Adipose tissue (tissue), 3 donors: ENCODE measurements around the gene IMP4. TPM values are rescaled to one million over a fixed set of nuclear protein-coding genes. Genes with fewer than 3 reads are reported as not detected.

Experiments used
- H3K27ac ChIP-seq: one replicate; pipeline ENCODE4 v1.5.1; 2013; ENCODE audit warnings: low read depth, low read length
- WGBS, 3 donors: extraction: QIAGEN DNeasy Blood & Tissue Kit; methylation state at CpG; one replicate each; pipeline ENCODE4 v1.1.7; 2013; 5-methylcytosine and 5-hydroxymethylcytosine counted together
- polyA plus RNA-seq, 3 donors: library from polyadenylated mRNA; stranded (reverse); fragments of 200-250 nt; gene quantifications; one replicate each; pipeline ENCODE4 v1.2.3, GENCODE V29; 2013
- donor health status: healthy with polysubstance abuse.
- donor health status: Bipolar disorder and iron deficiency.
- donor health status: healthy.

The IMP4 gene
- polyA plus RNA-seq, 3 donors, result 56.0 to 151 (median 126) TPM

DNA sequence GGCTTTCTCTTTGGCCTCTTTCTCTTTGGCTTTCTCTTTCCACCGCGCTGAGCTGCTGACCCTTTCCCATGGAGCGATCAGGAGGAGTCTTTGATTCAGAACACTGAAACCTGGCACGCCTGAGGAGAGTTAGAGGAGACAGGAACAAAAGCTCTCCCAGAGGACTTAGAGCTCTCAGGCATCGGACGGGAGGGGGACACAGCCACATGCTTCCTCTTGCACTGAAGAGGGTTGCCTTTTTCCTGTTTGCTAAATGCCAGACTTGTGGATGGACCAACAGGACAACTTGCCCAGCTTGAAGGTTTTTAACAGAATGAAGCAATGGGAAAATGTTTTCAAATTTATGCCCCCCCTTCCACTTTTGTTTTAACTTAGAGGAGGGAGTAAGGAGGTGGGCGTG is 9.5 kb downstream of the IMP4 start:
- H3K27ac ChIP-seq, result no peak overlapping the region
- 39 to 79% (median 42%) methylated on average over 7 of the region's 7 CpGs for WGBS, 3 donors

GRCh38 chr2:130353291-130354138 is 10.8 kb downstream of the IMP4 start:
- H3K27ac ChIP-seq, result peak overlapping the region; percentile 6
- WGBS, 3 donors, result 68 to 94% (median 90%) methylated on average over 7 of the region's 7 CpGs

- H3K27ac ChIP-seq, result peak overlapping the region; percentile 6
- WGBS, 3 donors, result 44 to 68% (median 56%) methylated on average over 1 of the region's 1 CpG
Measured at GRCh38 chr2:130354139-130354428, 11.4 kb downstream of the IMP4 start.

GRCh38 chr2:130355172-130355577 is 12.5 kb downstream of the IMP4 start:
- peak overlapping the region; percentile 81 for H3K27ac ChIP-seq
- 6 to 15% (median 13%) methylated on average over 18 to 21 of the region's 21 CpGs for WGBS, 3 donors

DNA sequence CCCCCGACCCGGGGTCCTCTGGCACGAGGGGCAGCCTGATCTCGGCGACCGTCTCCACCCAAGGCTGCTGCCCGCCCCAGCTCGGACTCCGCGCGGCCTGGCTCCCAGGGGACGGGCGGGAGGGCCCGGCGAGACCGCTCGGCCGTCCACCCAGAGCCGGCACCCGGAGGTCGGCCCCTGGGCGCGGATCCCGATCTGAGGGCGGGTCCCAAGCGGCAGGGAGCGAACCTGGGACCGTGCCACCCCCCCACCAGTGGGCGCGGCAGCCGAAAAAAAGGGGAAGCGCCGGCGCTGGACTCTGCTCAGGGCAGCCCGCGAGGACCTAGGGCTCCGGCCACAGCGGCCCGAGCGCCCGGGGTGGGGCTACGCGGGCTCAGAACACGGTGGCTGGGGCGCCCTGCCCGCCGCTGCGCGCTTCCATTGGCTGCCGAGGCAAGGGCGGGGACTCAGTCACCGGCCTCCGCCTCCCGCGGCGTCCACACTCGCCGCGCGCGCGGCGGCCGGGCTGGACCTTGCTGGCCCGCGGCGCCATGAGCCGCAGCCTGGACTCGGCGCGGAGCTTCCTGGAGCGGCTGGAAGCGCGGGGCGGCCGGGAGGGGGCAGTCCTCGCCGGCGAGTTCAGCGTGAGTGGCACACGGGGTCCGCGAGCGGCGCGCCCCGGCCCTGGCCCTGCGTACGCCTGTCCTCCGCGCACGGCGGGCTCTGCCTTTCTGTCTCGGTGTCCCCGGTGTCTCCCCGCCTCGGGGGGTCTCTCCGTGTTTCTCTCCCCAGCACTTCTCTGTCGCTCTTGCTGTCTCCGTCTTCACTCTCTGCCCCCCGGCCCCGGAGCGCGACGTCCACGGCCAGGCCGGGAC is 13.1 kb downstream of the IMP4 start, which contains the start of gene PTPN18:
PTPN18 (plus strand) TSS at position 479 of the 854 bp plus-strand sequence; CDS start at position 531, 52 bp downstream.
- 0 to 1% (median 0%) methylated on average over 86 to 107 of the region's 107 CpGs for WGBS, 3 donors
- H3K27ac ChIP-seq, result peak within 1 kb of the TSS; percentile 81

GRCh38 chr2:130357864-130358263 is 15.2 kb downstream of the IMP4 start:
- H3K27ac ChIP-seq, result no peak overlapping the region
- 96 to 99% (median 97%) methylated on average over 7 of the region's 7 CpGs for WGBS, 3 donors

DNA sequence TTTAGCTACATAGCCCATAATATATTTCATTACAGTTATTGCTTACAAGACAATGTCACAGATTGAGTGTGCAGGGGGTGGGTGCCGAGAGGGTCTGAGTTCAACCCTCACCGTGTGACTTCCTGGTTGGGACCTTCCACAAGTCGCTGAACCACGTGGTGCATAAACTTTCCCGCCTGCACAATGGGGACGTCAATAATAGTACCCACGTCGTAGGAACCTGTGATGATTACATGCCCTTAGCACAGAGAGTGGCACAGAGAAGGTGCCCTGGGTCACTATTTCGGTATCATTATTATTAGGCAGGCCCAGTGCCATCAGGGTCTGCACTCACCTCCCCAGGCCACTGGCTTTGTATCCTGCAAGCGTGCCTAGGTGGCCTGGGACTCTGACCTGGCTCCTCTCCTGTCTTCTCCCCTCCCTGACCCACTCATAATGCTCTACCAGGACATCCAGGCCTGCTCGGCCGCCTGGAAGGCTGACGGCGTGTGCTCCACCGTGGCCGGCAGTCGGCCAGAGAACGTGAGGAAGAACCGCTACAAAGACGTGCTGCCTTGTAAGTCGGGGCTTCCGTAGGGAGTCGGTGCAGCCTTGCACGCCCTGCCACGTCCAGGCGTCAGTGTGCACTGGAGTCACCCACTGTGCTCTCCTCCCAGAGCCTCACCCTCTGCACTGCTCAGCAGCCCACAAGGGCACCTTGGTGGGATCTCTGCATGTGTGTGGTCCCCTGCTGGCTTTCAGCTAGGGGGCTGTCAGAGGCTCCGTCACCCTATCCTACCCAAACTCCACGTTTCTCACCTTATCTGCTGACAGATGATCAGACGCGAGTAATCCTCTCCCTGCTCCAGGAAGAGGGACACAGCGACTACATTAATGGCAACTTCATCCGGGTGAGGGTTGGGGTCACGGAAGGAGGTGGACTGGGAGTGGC is 16.0 kb downstream of the IMP4 start:
- 93 to 95% (median 95%) methylated on average over 33 of the region's 33 CpGs for WGBS, 3 donors
- no peak overlapping the region for H3K27ac ChIP-seq

- WGBS, 3 donors, result 82 to 95% (median 87%) methylated on average over 5 of the region's 5 CpGs
- H3K27ac ChIP-seq, result no peak overlapping the region
Measured at GRCh38 chr2:130359466-130359865, 16.8 kb downstream of the IMP4 start.

GRCh38 chr2:130363479-130363878 is 20.8 kb downstream of the IMP4 start:
- no peak overlapping the region for H3K27ac ChIP-seq

GRCh38 chr2:130365075-130365474 is 22.4 kb downstream of the IMP4 start:
- no peak overlapping the region for H3K27ac ChIP-seq
- WGBS, 3 donors, result 80 to 92% (median 89%) methylated on average over 2 of the region's 2 CpGs

DNA sequence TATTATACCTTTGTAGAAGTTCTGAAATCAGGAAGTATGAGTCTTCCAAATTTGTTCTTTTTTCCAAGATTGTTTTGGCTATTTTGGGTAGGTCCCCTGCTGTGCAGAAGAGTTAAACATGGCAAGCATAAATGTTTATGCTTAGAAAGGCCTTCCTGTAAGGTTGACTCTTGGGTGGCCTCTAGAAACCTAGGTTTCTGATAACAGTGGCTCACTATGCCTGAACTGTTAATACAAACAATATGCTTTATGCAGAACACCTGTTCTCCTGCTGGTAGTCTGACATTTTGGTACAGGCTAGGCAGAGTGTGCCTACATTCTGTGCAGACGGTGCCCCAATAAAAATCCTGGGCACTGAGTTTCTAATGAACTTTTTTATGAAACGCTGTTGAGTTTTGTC is 23.3 kb downstream of the IMP4 start:
- H3K27ac ChIP-seq, result no peak overlapping the region
- WGBS, 3 donors, result 81 to 87% (median 85%) methylated on average over 2 of the region's 2 CpGs

DNA sequence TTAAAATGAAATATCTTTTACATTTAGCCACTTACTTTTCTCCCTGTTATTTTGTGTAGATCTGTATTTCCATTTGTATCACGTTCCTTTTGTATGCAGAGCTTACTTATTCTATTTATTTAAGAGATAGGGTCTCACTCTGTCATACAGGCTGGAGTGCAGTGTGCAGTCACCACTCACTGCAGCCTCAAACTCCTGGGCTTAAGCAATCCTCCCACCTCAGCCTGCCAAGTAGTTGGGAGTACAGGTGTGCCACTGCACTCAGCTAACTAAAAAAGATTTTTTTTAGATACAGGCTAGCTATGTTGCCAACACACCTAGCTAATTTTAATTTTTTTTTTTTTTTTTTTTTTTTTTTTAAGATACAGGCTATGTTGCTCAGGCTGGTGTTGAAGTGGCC is 24.0 kb downstream of the IMP4 start:
- 32 to 79% (median 74%) methylated on average over 1 of the region's 1 CpG for WGBS, 3 donors
- no peak overlapping the region for H3K27ac ChIP-seq

DNA sequence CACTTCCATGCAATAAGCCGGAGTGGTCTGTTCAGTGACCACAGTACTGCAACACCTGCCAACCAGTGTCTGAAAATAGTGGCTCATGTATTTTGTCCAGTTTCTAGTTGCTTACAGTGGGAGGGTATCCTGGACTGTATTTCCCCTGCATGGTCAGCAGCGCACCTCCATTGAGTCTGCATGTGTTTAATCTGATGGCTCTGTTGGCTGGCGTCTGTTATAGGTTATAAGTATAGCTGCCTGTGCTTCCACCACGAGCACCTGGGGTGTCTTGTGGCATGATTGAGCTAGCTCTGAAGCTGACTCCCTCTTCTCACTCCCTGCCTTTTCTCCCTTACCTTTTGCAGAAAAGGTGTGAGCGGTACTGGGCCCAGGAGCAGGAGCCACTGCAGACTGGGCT is 26.1 kb downstream of the IMP4 start:
- no peak overlapping the region for H3K27ac ChIP-seq
- 91 to 95% (median 95%) methylated on average over 5 of the region's 5 CpGs for whole genome bisulfite sequencing, 3 donors

- H3K27ac ChIP-seq, result no peak overlapping the region
Measured at GRCh38 chr2:130369311-130369964, 26.7 kb downstream of the IMP4 start.

DNA sequence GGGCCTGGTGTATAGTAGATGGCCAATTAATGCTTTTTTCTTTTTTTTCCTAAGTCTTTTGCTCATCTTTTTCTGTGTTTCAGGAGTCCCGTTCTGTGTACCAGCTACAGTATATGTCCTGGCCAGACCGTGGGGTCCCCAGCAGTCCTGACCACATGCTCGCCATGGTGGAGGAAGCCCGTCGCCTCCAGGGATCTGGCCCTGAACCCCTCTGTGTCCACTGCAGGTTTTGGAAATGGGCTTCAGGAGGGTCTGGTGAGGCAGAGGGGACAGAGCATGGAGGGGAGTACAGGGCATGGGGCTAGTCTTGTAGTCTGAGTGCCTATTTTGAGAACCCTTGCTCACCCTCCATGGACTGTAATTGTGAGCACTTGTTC is 27.3 kb downstream of the IMP4 start:
- no peak overlapping the region for H3K27ac ChIP-seq
- 92 to 93% (median 93%) methylated on average over 5 of the region's 5 CpGs for WGBS, 3 donors

DNA sequence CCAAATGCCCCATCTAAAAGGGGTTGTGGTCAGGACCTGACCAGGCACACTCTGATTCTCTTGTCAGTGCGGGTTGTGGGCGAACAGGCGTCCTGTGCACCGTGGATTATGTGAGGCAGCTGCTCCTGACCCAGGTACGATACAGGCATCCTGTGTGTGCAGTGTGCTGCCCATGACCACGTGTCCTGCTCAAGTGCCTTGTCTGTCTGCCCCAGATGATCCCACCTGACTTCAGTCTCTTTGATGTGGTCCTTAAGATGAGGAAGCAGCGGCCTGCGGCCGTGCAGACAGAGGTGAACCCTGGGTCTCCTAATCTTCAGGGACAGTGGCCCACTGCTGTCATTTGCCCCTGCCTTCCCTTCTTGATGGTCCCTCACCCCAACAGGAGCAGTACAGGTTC is 27.8 kb downstream of the IMP4 start:
- H3K27ac ChIP-seq, result no peak overlapping the region
- 88 to 92% (median 90%) methylated on average over 9 of the region's 9 CpGs for WGBS, 3 donors

DNA sequence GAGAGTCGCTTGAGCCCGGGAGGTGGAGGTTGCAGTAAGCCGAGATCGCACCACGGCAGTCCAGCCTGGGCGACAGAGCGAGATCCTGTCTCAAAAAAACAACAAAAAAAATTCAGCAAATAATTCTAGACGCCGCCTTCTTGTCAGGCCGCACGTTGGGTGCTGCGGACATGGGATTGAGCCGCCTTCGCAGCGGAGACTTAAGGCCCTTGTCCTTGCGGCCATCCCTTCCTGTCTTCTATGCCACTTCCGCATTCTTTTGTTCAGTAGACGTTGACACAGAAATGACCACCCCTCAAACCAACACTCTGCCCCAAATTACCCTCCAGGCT is 29.0 kb downstream of the IMP4 start:
- WGBS, 3 donors, result 22 to 38% (median 32%) methylated on average over 18 of the region's 18 CpGs

GRCh38 chr2:130372055-130372832 is 29.5 kb downstream of the IMP4 start:
- 0 to 1% (median 1%) methylated on average over 55 to 81 of the region's 81 CpGs for WGBS, 3 donors
- H3K27ac ChIP-seq, result peak overlapping the region; percentile 66

More for the DNA sequence above, 29.0 kb downstream of the IMP4 start:
- peak overlapping the region; percentile 66 for H3K27ac ChIP-seq
